Skeletal muscle tissue (tissue), 1 donor: ENCODE measurements around the gene HMGB2. TPM values are rescaled to one million over a fixed set of nuclear protein-coding genes. Genes with fewer than 3 reads are reported as not detected.

Experiments
- total RNA-seq: library from RNA; depleted of rRNA; stranded (reverse); fragments of >200 nt; gene quantifications from one replicate; pipeline ENCODE4 v1.2.3, GENCODE V29; 2014

Gene HMGB2
- total RNA-seq, 1 donor from 2014 or later, result 39.7 TPM

Other genes with a start within 250 kb of the HMGB2 start
- 18.8 TPM for gene GALNT7, start 165.5 kb downstream of the HMGB2 start, total RNA-seq
- gene SAP30, start 36.6 kb upstream of the HMGB2 start, total RNA-seq, result 6.3 TPM
- 1.0 TPM for gene SCRG1, start 64.8 kb upstream of the HMGB2 start, total RNA-seq
- 1.0 TPM for gene HAND2, start 195.9 kb upstream of the HMGB2 start, total RNA-seq